ENCODE measurements around the gene NR1D1. TPM values are rescaled to one million over a fixed set of nuclear protein-coding genes. Genes with fewer than 3 reads are reported as not detected.
A peak's percentile ranks its signal among the peaks of the same experiment; 100 is the strongest.

The NR1D1 gene
- total RNA-seq, 2 donors from 2014 or later = 3.0 to 4.4 TPM

GRCh38 chr17:40062329-40063186, 37.8 kb downstream of the NR1D1 start, which contains the start of gene THRA:
Gene THRA (plus strand): TSS chr17:40062965. CDS start chr17:40074489, 11,524 bp downstream.
- H3K27me3 Mint-ChIP-seq (ENCODE audit: insufficient read depth) = peaks cover 40% of the 10 kb centered on the region
- peak within 1 kb of the TSS; percentile 72 for H3K27ac Mint-ChIP-seq
- TF ChIP-seq, protein P1, sequence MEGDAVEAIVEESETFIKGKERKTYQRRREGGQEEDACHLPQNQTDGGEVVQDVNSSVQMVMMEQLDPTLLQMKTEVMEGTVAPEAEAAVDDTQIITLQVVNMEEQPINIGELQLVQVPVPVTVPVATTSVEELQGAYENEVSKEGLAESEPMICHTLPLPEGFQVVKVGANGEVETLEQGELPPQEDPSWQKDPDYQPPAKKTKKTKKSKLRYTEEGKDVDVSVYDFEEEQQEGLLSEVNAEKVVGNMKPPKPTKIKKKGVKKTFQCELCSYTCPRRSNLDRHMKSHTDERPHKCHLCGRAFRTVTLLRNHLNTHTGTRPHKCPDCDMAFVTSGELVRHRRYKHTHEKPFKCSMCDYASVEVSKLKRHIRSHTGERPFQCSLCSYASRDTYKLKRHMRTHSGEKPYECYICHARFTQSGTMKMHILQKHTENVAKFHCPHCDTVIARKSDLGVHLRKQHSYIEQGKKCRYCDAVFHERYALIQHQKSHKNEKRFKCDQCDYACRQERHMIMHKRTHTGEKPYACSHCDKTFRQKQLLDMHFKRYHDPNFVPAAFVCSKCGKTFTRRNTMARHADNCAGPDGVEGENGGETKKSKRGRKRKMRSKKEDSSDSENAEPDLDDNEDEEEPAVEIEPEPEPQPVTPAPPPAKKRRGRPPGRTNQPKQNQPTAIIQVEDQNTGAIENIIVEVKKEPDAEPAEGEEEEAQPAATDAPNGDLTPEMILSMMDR (conservative IDR thresholded peaks at IDR 0.05) = no peak
- DNase-seq = peak; percentile 89
- H3K4me3 ChIP-seq (ENCODE audit: low read length) = peak within 1 kb of the TSS; percentile 84
- H3K9me3 Mint-ChIP-seq = no peaks in the 10 kb centered on the region
- peaks cover 35% of the 10 kb centered on the region for H3K4me1 Mint-ChIP-seq
- H3K27ac ChIP-seq (ENCODE audit: low read depth, low read length) = peak within 1 kb of the TSS; percentile 60
- WGBS, 2 experiments (ENCODE audit: insufficient coverage in 1 of 2, insufficient read length in 1 of 2) = 3 to 8% methylated on average over 16 to 76 of the region's 83 CpGs
- no peaks in the 10 kb centered on the region for H3K36me3 ChIP-seq (ENCODE audit: control insufficient read depth, insufficient read depth, low read length)
- H3K27me3 ChIP-seq (ENCODE audit: control insufficient read depth, insufficient read depth, low read length, poor library complexity, severe bottlenecking) = peaks cover 16% of the 10 kb centered on the region
- H3K9me3 ChIP-seq (ENCODE audit: control insufficient read depth, low read length) = no peaks in the 10 kb centered on the region
- H3K4me3 Mint-ChIP-seq = peak within 1 kb of the TSS; percentile 76
- no peaks in the 10 kb centered on the region for H3K4me1 ChIP-seq (ENCODE audit: control insufficient read depth, insufficient read depth, low read length)
- no peaks in the 10 kb centered on the region for H3K36me3 Mint-ChIP-seq (ENCODE audit: low read depth)
- H3K9ac ChIP-seq (ENCODE audit: extremely low read depth, low read length, poor library complexity, severe bottlenecking) = peak within 1 kb of the TSS; percentile 56

- Histone ChIP-seq H3K4me1 (ENCODE audit: control insufficient read depth, insufficient read depth, low read length) (no peaks in the 10 kb centered on the region), H3K36me3 (ENCODE audit: control insufficient read depth, insufficient read depth, low read length) (no peaks in the 10 kb centered on the region), H3K27ac (ENCODE audit: low read depth, low read length) (no peak overlapping the region), H3K9ac (ENCODE audit: extremely low read depth, low read length, poor library complexity, severe bottlenecking) (no peak overlapping the region), H3K9me3 (ENCODE audit: control insufficient read depth, low read length) (no peaks in the 10 kb centered on the region), H3K4me3 (ENCODE audit: low read length) (no peak overlapping the region), H3K27me3 (ENCODE audit: control insufficient read depth, insufficient read depth, low read length, poor library complexity, severe bottlenecking) (peaks cover 17% of the 10 kb centered on the region)
- H3K4me3 Mint-ChIP-seq = peak overlapping the region; percentile 67
- DNase-seq = no peak
- no peaks in the 10 kb centered on the region for H3K9me3 Mint-ChIP-seq
- H3K27me3 Mint-ChIP-seq (ENCODE audit: insufficient read depth) = peaks cover 39% of the 10 kb centered on the region
- 70 to 91% methylated on average over 2 to 10 of the region's 10 CpGs for WGBS, 2 experiments (ENCODE audit: insufficient coverage in 1 of 2, insufficient read length in 1 of 2)
- no peak overlapping the region for H3K27ac Mint-ChIP-seq
- TF ChIP-seq, protein P1 (conservative IDR thresholded peaks at IDR 0.05) = no peak
- peaks cover 35% of the 10 kb centered on the region for H3K4me1 Mint-ChIP-seq
- H3K36me3 Mint-ChIP-seq (ENCODE audit: low read depth) = no peaks in the 10 kb centered on the region
Measured at GRCh38 chr17:40061609-40062038, 38.8 kb downstream of the NR1D1 start.

DNA sequence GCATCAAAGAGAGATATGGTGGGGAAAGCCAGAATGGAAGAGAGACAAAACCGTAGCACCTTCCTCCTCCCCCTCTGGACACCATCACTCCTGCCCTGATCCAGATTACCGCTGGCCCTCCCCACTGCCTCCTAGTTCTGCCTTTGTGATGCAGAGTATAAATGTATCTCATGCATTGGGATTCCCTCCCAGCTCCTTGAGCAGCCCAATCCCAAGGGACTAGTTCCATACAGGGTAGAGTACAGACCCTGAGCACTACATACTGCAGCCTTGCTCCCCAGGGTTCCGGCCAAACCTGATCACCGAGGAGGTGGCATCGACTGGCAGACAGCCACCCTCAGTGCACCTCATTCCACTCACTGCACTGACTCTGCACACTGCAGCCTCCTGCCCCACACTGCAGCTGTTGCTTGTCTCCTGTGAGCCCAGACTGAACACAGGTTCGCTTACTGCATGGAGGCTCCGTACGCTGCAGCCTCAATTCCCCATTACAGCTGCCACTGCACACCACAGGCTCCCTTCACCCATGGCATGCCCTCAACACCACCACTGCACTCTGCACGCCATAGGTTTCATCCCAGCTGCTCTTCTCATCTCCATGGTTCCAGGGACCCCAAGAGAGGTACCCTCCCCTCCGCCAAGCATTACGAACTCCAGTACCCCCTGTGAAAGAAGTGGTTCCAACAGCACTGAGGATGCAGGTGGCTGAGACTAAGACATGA, 39.3 kb downstream of the NR1D1 start:
- 83 to 90% methylated on average over 7 to 11 of the region's 11 CpGs for WGBS, 2 experiments (ENCODE audit: insufficient coverage in 1 of 2, insufficient read length in 1 of 2)
- Histone ChIP-seq H3K36me3 (ENCODE audit: control insufficient read depth, insufficient read depth, low read length) (no peaks in the 10 kb centered on the region), H3K4me1 (ENCODE audit: control insufficient read depth, insufficient read depth, low read length) (no peaks in the 10 kb centered on the region), H3K4me3 (ENCODE audit: low read length) (no peak overlapping the region), H3K9ac (ENCODE audit: extremely low read depth, low read length, poor library complexity, severe bottlenecking) (no peak overlapping the region), H3K9me3 (ENCODE audit: control insufficient read depth, low read length) (no peaks in the 10 kb centered on the region), H3K27ac (ENCODE audit: low read depth, low read length) (no peak overlapping the region), H3K27me3 (ENCODE audit: control insufficient read depth, insufficient read depth, low read length, poor library complexity, severe bottlenecking) (peaks cover 17% of the 10 kb centered on the region)
- Mint-ChIP-seq H3K9me3 (no peaks in the 10 kb centered on the region), H3K27ac (no peak overlapping the region), H3K27me3 (ENCODE audit: insufficient read depth) (peaks cover 42% of the 10 kb centered on the region), H3K4me1 (peaks cover 35% of the 10 kb centered on the region), H3K36me3 (ENCODE audit: low read depth) (no peaks in the 10 kb centered on the region), H3K4me3 (peak overlapping the region; percentile 67)
- TF ChIP-seq, protein P1 (conservative IDR thresholded peaks at IDR 0.05) = no peak
- DNase-seq = peak; percentile 56

Data from endodermal cell (in vitro differentiated cells).